ENCODE data around the gene CD276. TPM values are rescaled to one million over a fixed set of nuclear protein-coding genes. Genes with fewer than 3 reads are reported as not detected.

CD276 gene
- total RNA-seq, 4 donors from 2014 or later, result 43.2 to 127 (median 61.2) TPM

- TF ChIP-seq CTCF (IDR thresholded peaks at IDR 0.05; ENCODE audit: low read depth), result no peak
Observed at GRCh38 chr15:73679964-73680363, 4.2 kb upstream of the CD276 start.

GRCh38 chr15:73680549-73680948 lies 3.6 kb upstream of the CD276 start:
- TF ChIP-seq CTCF (IDR thresholded peaks at IDR 0.05; ENCODE audit: low read depth), result no peak

- TF ChIP-seq CTCF (IDR thresholded peaks at IDR 0.05; ENCODE audit: low read depth), result no peak
Observed at GRCh38 chr15:73681063-73681462, 3.1 kb upstream of the CD276 start.

GRCh38 chr15:73681856-73682599 lies 2.2 kb upstream of the CD276 start:
- no peak for TF ChIP-seq CTCF (IDR thresholded peaks at IDR 0.05; ENCODE audit: low read depth)

DNA sequence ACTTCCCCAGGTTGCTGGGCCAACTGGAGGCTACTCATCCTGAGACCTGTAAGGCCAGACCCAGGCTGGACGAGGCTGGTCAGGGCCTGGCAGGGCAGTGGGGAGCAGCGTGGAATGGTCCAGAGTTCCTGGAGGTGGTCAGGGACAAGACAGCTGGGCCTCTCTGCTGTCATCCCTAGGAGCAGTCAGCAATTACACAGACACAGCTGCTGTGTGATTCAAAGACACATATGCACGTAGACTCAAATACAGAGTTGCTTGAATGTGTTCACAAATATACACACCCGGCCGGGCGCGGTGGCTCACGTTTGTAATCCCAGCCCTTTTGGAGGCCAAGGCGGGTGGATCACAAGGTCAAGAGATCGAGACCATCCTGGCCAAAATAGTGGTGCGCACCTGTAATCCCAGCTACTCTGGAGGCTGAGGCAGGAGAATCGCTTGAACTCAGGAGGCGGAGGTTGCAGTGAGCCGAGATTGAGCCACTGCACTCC lies 1.5 kb upstream of the CD276 start:
- TF ChIP-seq CTCF (IDR thresholded peaks at IDR 0.05; ENCODE audit: low read depth), result no peak

DNA sequence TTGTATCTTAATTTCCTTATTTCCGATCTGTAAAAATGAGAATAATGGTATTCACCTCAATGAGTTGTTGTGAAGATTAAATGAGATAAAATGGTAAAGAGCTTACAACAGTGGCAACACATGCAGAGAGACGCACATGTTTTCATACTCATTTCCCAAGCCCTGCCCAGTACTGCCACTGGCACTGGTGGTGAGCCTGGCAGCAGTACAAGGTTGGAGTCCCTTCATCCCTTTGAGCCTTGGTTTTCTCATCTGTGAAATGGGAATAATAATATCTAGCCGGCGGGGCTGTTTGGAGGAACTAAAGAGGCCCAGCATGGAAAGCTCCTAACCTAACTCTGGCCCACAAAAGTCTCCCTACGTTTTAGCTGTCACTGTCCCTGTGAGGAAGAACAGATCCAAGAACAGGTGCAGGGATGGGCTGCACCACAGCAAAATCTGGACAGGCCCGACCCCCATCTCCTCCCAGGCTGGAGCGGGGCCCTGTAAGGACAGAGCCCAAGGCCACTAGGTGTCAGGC lies 866 bp upstream of the CD276 start:
- TF ChIP-seq CTCF (IDR thresholded peaks at IDR 0.05; ENCODE audit: low read depth), result no peak

DNA sequence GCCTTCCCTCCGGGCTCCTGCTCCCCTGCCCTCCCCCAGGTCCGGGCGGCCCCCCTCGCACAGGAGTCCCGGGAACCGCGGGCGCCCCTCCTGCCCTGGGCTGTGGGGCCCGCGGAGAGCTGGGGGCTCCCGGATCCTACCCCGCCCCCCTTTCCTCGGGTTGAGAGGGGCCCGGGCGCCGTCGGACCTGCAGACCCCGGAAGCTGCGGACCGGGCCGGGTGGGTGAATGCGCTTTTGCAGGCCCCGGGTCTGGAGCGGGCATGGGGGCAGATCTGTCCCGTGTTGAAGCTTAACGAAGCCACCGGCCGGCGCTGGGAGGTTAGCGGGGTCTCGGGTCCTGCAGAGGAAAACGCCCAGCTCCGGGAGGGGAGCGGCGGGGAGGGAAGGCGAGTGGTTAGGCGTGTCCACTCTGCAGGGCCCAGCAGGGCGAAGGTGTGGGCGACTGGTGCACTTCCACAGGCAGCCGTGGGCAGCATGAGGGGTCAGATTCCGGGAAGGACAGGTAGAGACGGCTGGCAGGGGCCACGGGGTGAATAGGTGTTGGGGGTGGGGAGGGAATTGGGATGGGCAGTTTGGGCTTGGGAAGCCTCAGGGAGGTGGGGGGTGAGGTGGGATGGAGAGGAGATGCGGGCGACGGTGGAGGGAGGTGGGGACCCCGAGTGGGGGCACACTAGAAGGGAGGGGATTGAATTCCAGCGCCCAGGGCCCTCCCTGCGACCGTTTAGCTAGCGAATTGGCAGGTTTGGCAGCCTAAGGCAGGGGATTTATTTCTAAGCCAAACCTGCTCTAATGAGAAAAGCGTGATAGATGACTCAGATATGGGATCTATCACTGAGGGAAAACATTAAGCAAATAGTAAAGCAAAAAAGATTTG lies 635 bp downstream of the CD276 start:
- no peak for TF ChIP-seq CTCF (IDR thresholded peaks at IDR 0.05; ENCODE audit: low read depth)
